Ammon's horn (tissue), 1 donor: Measurements from ENCODE around the gene MARCOL.

Experiments
- DNase-seq: peaks from one replicate; pipeline ENCODE4 v3.0.0-alpha.2; 2016; ENCODE audit warnings: low spot score

MARCOL gene

GRCh38 chr5:148238418-148238794, at the start of gene MARCOL:
MARCOL (plus strand) TSS chr5:148238525; CDS start chr5:148238598, 73 bp downstream.
- DNase-seq = no peak

DNA sequence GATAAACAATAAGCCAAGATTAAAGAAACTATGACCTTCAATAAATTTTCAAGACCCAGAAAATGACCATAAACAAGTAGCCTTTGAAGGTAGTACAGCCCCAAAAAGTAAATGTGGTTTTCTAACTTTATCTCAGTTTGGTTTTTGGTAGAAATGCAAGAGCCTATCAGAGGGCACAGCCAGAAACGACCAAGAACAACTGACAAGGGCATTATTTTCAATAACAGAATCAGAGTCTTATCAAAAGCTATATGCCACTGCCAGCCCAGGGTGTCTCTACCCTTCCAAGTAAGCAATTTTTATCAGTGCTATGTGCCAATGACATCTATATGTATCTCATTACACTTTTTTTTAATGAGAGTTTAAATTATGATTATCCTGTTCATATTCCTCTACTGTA, 47.3 kb upstream of the MARCOL start:
- DNase-seq = no peak

GRCh38 chr5:148193202-148193601, 45.1 kb upstream of the MARCOL start:
- DNase-seq = no peak

GRCh38 chr5:148201151-148201550, 37.2 kb upstream of the MARCOL start:
- no peak for DNase-seq

GRCh38 chr5:148202531-148203203, 35.7 kb upstream of the MARCOL start, which contains the start of gene SPINK6:
SPINK6 (plus strand) TSS chr5:148203042; CDS start chr5:148203097, 55 bp downstream.
- no peak for DNase-seq

DNA sequence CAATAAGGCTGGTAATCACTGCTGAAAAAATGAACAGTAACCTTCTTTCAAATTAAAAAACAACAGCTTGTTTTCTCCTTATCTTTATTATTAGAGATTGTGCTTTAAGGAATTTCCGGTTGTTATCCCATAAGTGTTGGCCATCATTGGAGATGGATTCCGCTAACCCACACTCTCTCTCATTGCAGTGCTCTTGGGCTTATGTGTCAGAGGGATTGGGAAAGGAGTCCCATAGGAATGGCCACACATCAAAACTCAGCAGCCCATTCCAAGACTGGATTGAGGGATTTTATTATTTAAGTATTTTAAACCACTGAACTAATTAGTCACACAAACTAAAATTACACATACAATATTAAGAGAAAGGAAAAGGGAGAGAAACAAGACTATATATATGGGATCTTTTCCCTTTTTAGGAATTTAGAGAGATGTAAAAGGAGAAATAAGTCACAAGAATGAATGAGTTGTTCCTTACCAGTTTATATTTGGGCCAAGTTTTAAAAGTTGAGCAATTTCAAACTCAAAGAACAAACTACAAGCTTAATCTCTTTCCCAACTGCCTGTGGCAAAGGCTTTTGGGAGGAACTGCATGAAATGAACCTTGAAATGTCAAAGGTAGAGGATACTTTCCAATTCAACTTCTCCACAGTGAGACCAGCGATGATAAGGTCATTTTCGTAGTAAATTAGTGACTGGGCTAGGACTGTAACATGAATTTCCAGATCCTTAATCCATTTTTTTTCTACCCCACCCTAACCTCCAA, 33.1 kb upstream of the MARCOL start:
- no peak for DNase-seq

DNA sequence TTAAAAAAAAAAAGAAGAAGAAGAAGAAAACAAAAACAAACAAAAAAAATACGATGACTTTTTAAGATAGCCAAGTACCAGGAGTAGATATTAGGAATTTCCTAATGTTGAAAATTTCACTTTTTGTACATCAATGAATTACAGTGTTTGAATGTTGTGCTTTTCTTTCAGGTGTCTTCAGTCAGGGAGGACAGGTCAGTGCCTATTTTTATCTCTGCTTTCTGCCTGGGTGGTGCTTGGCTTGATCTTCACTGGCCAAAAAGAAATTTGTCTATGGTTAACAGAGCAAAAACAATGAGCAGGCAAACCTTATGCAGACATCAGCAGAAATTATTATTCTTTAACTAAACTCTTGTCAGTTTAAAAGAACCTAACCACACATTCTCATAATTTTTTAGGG, 32.5 kb upstream of the MARCOL start:
- DNase-seq = no peak

- peak; percentile 8 for DNase-seq
Observed at GRCh38 chr5:148206620-148207019, 31.7 kb upstream of the MARCOL start.

DNA sequence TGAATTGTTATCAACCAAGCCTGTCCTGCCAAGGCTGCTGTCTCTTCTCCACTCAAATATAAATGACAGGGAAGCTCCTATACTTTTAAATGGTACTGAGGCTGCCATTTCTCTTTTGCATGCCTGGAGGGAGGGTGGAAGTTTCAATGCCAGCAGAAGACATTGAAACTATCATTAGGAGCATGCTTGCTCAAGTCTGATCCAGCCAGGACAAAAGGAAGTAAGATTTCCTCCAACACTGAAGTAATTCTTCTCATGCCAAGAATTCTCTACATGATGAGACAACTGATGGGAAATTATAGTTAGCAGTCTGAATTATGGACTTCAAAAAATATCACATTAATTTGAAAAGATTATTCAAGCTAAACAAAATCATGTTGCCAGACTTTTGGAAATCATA, 30.1 kb upstream of the MARCOL start:
- no peak for DNase-seq

GRCh38 chr5:148209151-148209770, 29.1 kb upstream of the MARCOL start:
- no peak for DNase-seq

GRCh38 chr5:148214665-148215185, 23.6 kb upstream of the MARCOL start:
- DNase-seq = no peak

- DNase-seq = no peak
Observed at GRCh38 chr5:148221508-148221907, 16.8 kb upstream of the MARCOL start.

GRCh38 chr5:148224117-148224742, 14.1 kb upstream of the MARCOL start:
- no peak for DNase-seq

DNA sequence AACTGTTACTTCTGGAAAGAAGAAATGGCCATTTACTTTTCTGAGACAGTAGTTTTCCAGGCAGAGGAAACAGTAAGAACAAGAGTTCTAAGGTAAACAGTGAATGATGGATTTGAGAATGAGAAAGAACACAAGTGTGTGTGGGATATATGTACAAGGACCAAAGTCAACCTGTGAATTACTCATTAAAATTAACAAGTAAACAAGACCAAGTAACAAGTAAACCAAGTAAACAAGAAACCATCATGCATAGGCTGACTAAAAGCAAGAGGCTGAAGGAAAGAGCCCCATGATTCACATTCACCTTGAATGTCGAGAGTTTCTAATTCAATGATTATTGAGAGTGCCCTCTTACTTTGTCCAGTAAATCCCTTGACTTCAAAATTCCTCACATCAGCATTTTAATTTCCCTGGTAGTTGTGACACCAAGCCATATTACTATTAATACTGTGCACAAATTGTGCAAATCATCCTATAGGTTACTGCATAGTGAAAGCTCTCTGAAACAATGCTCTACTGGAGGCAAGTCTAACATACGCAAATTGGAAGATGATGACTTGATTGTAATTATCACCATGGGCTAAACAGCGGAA, 9.8 kb upstream of the MARCOL start:
- DNase-seq = no peak

GRCh38 chr5:148229840-148230239, 8.5 kb upstream of the MARCOL start:
- no peak for DNase-seq

GRCh38 chr5:148230240-148230639, 8.1 kb upstream of the MARCOL start:
- DNase-seq = no peak

GRCh38 chr5:148237785-148238417, 424 bp upstream of the MARCOL start:
- DNase-seq = no peak

- DNase-seq = no peak
Observed at GRCh38 chr5:148248894-148249293, 10.6 kb downstream of the MARCOL start.

- no peak for DNase-seq
Observed at GRCh38 chr5:148255456-148255855, 17.1 kb downstream of the MARCOL start.

- no peak for DNase-seq
Observed at GRCh38 chr5:148259288-148259687, 21.0 kb downstream of the MARCOL start.

DNA sequence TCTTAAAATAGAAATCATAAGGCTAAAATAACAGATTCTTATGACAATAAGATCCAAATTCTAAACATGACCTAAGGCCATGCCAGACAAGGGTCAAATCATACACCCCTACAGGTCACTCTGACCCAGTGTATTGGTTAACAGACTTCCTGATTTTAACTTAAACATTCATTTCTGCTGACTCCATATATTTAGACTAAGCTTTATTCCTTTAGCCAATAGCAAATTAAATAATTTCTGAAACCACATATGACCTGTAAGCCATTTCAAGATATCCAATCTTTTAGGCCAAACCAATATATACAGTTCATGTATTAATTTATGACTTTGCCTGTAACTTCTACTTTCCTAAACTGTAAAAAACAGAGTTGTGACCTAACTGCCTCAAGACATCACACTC, 22.9 kb downstream of the MARCOL start:
- DNase-seq = no peak

GRCh38 chr5:148267962-148268361, 29.6 kb downstream of the MARCOL start:
- DNase-seq = no peak
